HEK293T (cell line): Measurements from ENCODE around the gene GGT6.

Experiments
- ELF4 ChIP-seq: fragments of 450-650 bp; IDR thresholded peaks from 2 replicates; pipeline ENCODE4 v1.6.1; 2017; ENCODE audit warnings: antibody characterized with exemption
- FOXK2 ChIP-seq: fragments of 450-650 bp; IDR thresholded peaks from 2 replicates; pipeline ENCODE4 v1.6.1; 2016; ENCODE audit warnings: mild to moderate bottlenecking
- SP1 ChIP-seq: fragments of 450-650 bp; IDR thresholded peaks from 2 replicates; pipeline ENCODE4 v1.6.1; 2017
- SUZ12 ChIP-seq: fragments of 450-650 bp; IDR thresholded peaks from 2 replicates; pipeline ENCODE4 v1.6.1; 2016; ENCODE audit warnings: mild to moderate bottlenecking
- ZNF384 ChIP-seq: fragments of 450-650 bp; IDR thresholded peaks from 2 replicates; pipeline ENCODE4 v1.6.1; 2016

GRCh38 chr17:4596636-4597380, 36.4 kb upstream of the GGT6 start:
- TF ChIP-seq SP1 = no peak
- TF ChIP-seq SUZ12 = no peak
- no peak for TF ChIP-seq ZNF384
- no peak for TF ChIP-seq ELF4
- TF ChIP-seq FOXK2 = no peak
